ENCODE measurements around the gene RIMKLB. TPM values are rescaled to one million over a fixed set of nuclear protein-coding genes. Genes with fewer than 3 reads are reported as not detected.

Gene RIMKLB
- total RNA-seq = 34.6 and 48.1 TPM in 2 replicates

GRCh38 chr12:8697476-8698131, at the start of gene RIMKLB:
TSS of gene RIMKLB (plus strand) at chr12:8697991. CDS start at chr12:8713867, 15,876 bp downstream.

DNA sequence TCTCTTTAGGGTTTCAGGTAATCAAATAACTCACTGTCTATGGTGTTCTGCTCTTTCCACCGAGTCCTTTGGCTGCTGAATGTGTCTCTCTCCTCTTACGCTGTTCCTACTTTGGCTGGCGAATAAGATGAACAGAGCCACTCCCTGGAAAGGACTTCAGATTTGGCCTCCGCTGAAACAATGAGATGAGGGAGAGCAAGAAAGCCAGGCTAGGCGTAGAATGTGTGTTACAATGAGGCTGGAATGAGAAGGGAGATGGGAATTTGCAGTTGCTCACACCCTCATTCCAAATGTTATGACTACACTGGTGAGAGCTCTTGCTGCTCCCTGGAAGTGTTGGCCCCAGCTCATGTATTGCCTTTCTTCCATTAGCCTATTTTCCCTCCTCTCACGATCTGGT, 35.2 kb upstream of the RIMKLB start, which contains the start of gene MFAP5:
TSS of gene MFAP5 (minus strand) at position 234 of the 400 bp plus-strand sequence. CDS start 722 bp downstream, outside the sequence.

DNA sequence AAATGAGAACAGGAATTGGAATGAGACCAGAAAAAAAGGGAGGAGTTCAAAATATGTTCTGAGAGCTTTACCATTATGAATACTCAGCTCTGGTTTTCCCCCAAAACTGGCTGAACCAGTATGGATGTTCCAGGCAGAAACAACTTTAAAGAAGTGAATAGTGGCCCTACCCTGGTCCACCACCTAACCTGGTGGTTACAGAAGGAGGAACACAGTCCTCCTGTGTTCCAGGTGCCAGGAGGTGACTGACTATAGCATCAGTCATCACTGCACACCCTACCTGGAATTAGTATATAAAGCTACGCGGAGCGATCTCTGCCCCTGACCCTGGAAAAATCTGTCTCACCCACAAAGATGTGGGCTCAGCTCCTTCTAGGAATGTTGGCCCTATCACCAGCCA, 124.5 kb downstream of the RIMKLB start, which contains the start of gene A2ML1:
TSS of gene A2ML1 (plus strand) at position 324 of the 400 bp plus-strand sequence. CDS start at position 355, 31 bp downstream.

Other genes starting within 250 kb of the RIMKLB start
- gene CLEC6A, start 242.0 kb upstream of the RIMKLB start, total RNA-seq = not detected in 2 replicates
- gene CLEC4D, start 184.5 kb upstream of the RIMKLB start, total RNA-seq = not detected in 2 replicates
- not detected in 2 replicates for gene CLEC4E, start 157.1 kb upstream of the RIMKLB start, total RNA-seq
- gene AICDA, start 85.1 kb upstream of the RIMKLB start, total RNA-seq = not detected in 2 replicates
- gene MFAP5, start 35.2 kb upstream of the RIMKLB start, total RNA-seq = 0.33 TPM in 1 of 2 replicates, not detected in the other
- gene A2ML1, start 124.6 kb downstream of the RIMKLB start, total RNA-seq = not detected in 2 replicates
- 8.9 and 9.7 TPM in 2 replicates for gene PHC1, start 216.5 kb downstream of the RIMKLB start, total RNA-seq